Mesenteric fat pad (tissue), 1 donor: ENCODE results near the gene C6orf47. TPM values are rescaled to one million over a fixed set of nuclear protein-coding genes. Genes with fewer than 3 reads are reported as not detected.

Experiments used
- DNase-seq: peaks from one replicate; pipeline ENCODE4 v3.0.0-alpha.2; 2020; ENCODE audit warnings: low spot score
- total RNA-seq: library from RNA; stranded (reverse); fragmentation: NEBNext Ultra II Directional; extraction: Animal tissue kit (Norgen Biotek cat#: 25700); gene quantifications from one replicate; pipeline ENCODE4 v1.2.1, GENCODE V29; 2021
- donor health status: DM: yes; HTN: yes; CAD: no.

The C6orf47 gene
- total RNA-seq, 1 donor from 2014 or later: 21.6 TPM

GRCh38 chr6:31687860-31688693 lies 27.5 kb upstream of the C6orf47 start:
- DNase-seq: no peak

- no peak for DNase-seq
Measured at GRCh38 chr6:31687321-31687720, 26.7 kb upstream of the C6orf47 start.

GRCh38 chr6:31686483-31686882 lies 25.9 kb upstream of the C6orf47 start:
- DNase-seq: no peak

- DNase-seq: no peak
Measured at GRCh38 chr6:31683591-31683990, 23.0 kb upstream of the C6orf47 start.

GRCh38 chr6:31681135-31681671 lies 20.6 kb upstream of the C6orf47 start:
- DNase-seq: peak; percentile 91

- DNase-seq: no peak
Measured at GRCh38 chr6:31680226-31681134, 19.9 kb upstream of the C6orf47 start, which contains the start of gene LY6G5C. Gene LY6G5C, minus strand, starts transcription at chr6:31681067. Its CDS starts 694 bp downstream, at chr6:31680373.

- no peak for DNase-seq
Measured at GRCh38 chr6:31677955-31678354, 17.4 kb upstream of the C6orf47 start.

GRCh38 chr6:31676904-31677303 lies 16.3 kb upstream of the C6orf47 start:
- DNase-seq: no peak

- DNase-seq: no peak
Measured at GRCh38 chr6:31676322-31676903, 15.8 kb upstream of the C6orf47 start.

GRCh38 chr6:31669676-31670075 lies 9.1 kb upstream of the C6orf47 start, which contains the start of gene LY6G5B:
Gene LY6G5B, plus strand, starts transcription at chr6:31669976. Its CDS starts 975 bp downstream, at chr6:31670951.
- DNase-seq: no peak

GRCh38 chr6:31666337-31666965 lies 5.9 kb upstream of the C6orf47 start:
- no peak for DNase-seq

GRCh38 chr6:31665501-31666336 lies 5.1 kb upstream of the C6orf47 start, which contains the start of gene CSNK2B:
Gene CSNK2B, plus strand, starts transcription at chr6:31666080. Its CDS starts 752 bp downstream, at chr6:31666832.
- DNase-seq: peak; percentile 98

GRCh38 chr6:31664790-31665500 lies 4.4 kb upstream of the C6orf47 start, which contains the start of gene GPANK1:
Gene GPANK1, minus strand, starts transcription at chr6:31664997. Its CDS starts 519 bp downstream, at chr6:31664478.
- peak; percentile 93 for DNase-seq

- DNase-seq: no peak
Measured at GRCh38 chr6:31663961-31664789, 3.6 kb upstream of the C6orf47 start.

GRCh38 chr6:31663126-31663960 lies 2.8 kb upstream of the C6orf47 start:
- no peak for DNase-seq

- no peak for DNase-seq
Measured at GRCh38 chr6:31662124-31662723, 1.6 kb upstream of the C6orf47 start.
